HFFc6 (cell line): ENCODE results near the gene MSH3. TPM values are rescaled to one million over a fixed set of nuclear protein-coding genes. Genes with fewer than 3 reads are reported as not detected.

Experiments used
- DNase-seq: peaks from one replicate; pipeline ENCODE4 v3.0.0-alpha.2; 2018
- H3K27ac Mint-ChIP-seq: 2 replicates; pipeline ENCODE4 v1.8.0; 2020; ENCODE audit warnings: mild to moderate bottlenecking, mixed read lengths
- H3K27me3 Mint-ChIP-seq: 2 replicates; pipeline ENCODE4 v1.8.0; 2021; ENCODE audit warnings: mild to moderate bottlenecking, moderate library complexity, mixed read lengths; ENCODE audit not compliant: insufficient read depth
- H3K36me3 Mint-ChIP-seq: 2 replicates; pipeline ENCODE4 v1.8.0; 2021; ENCODE audit warnings: low read depth, mixed read lengths
- H3K4me1 Mint-ChIP-seq: 2 replicates; pipeline ENCODE4 v1.8.0; 2020; ENCODE audit warnings: low read depth, mixed read lengths
- H3K4me3 Mint-ChIP-seq: 2 replicates; pipeline ENCODE4 v1.8.0; 2020; ENCODE audit warnings: mild to moderate bottlenecking, moderate library complexity, mixed read lengths
- H3K9me3 Mint-ChIP-seq: 2 replicates; pipeline ENCODE4 v1.8.0; 2020; ENCODE audit warnings: mild to moderate bottlenecking, mixed read lengths
- total RNA-seq, 6 experiments: library from RNA; stranded (reverse); fragmentation: NEBNext Ultra II Directional; extraction: Animal tissue kit (Norgen Biotek cat#: 25700); gene quantifications; 2 replicates in 1 of 6; 3 replicates in 5 of 6; pipeline ENCODE4 v1.2.3, GENCODE V29; 2021
- TF ChIP-seq, protein P1 (sequence below): fragments of 200-600 bp; sonication (generic); IDR thresholded peaks from 2 replicates; pipeline ENCODE4 v1.5.0; 2021; ENCODE audit warnings: antibody characterized with exemption, mild to moderate bottlenecking

Gene MSH3
- total RNA-seq, 6 experiments from 2014 or later, result 13.6 to 14.9 (median 14.3) TPM

DNA sequence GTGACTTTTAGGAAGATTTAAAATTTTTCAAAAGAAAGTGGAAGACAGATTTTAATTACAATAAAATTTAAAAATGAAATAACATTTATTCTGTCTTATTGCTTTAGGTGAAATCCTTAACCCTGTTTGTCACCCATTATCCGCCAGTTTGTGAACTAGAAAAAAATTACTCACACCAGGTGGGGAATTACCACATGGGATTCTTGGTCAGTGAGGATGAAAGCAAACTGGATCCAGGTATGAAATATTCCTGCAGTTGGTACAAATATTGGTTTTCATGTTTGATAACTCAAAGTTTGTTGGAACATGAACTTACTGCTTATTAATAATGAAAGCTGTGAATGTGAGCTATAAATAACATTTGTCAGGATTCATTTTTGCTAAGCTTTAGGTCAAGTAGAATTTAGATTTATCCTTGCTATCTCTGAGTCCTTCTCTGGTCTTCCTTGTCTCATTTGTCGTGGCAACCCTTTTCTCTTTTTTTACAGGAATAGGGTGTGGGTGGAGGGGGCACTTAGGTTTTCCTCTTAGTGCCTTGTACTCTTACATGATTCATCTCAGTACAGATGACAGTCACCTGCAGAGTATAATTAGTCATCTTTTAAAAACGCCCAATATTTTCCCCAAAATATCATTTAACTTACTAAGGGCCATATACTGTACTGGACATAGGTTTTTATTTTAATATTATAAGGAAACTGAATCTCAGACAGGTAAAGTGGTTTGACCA is 210.4 kb downstream of the MSH3 start:
- H3K4me3 Mint-ChIP-seq, result no peak overlapping the region
- H3K27ac Mint-ChIP-seq, result no peak overlapping the region
- TF ChIP-seq, protein P1, sequence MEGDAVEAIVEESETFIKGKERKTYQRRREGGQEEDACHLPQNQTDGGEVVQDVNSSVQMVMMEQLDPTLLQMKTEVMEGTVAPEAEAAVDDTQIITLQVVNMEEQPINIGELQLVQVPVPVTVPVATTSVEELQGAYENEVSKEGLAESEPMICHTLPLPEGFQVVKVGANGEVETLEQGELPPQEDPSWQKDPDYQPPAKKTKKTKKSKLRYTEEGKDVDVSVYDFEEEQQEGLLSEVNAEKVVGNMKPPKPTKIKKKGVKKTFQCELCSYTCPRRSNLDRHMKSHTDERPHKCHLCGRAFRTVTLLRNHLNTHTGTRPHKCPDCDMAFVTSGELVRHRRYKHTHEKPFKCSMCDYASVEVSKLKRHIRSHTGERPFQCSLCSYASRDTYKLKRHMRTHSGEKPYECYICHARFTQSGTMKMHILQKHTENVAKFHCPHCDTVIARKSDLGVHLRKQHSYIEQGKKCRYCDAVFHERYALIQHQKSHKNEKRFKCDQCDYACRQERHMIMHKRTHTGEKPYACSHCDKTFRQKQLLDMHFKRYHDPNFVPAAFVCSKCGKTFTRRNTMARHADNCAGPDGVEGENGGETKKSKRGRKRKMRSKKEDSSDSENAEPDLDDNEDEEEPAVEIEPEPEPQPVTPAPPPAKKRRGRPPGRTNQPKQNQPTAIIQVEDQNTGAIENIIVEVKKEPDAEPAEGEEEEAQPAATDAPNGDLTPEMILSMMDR, result no peak
- peaks cover 8% of the 10 kb centered on the region for H3K36me3 Mint-ChIP-seq
- no peaks in the 10 kb centered on the region for H3K9me3 Mint-ChIP-seq
- no peak for DNase-seq
- H3K27me3 Mint-ChIP-seq, result peaks cover 1% of the 10 kb centered on the region; the same call in 1 of the 2 replicates
- peaks cover 25% of the 10 kb centered on the region for H3K4me1 Mint-ChIP-seq

DNA sequence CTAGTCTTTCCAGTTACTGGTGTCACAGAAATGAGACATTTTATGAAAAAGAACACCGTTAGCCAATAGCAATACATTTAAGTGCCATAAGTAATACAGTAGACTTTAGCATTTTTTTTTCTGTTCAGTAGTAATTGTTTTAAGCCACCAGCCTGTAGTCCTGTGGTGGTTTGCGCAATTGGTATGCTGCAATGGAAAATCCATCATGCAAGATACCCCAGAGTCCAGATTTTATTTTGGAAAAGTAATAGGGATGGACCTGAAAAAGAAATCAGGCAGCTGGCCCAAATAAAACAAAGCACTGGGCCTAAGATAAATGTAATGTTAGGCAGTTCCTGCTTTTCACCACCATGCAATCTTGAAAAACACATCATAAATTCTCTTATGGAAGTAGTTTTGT is 211.1 kb downstream of the MSH3 start:
- Mint-ChIP-seq H3K4me3 (no peak overlapping the region), H3K27me3 (peaks cover 1% of the 10 kb centered on the region; the same call in 1 of the 2 replicates), H3K9me3 (no peaks in the 10 kb centered on the region), H3K4me1 (peaks cover 22% of the 10 kb centered on the region), H3K27ac (no peak overlapping the region), H3K36me3 (peaks cover 8% of the 10 kb centered on the region)
- no peak for DNase-seq
- TF ChIP-seq, protein P1, result no peak

DNA sequence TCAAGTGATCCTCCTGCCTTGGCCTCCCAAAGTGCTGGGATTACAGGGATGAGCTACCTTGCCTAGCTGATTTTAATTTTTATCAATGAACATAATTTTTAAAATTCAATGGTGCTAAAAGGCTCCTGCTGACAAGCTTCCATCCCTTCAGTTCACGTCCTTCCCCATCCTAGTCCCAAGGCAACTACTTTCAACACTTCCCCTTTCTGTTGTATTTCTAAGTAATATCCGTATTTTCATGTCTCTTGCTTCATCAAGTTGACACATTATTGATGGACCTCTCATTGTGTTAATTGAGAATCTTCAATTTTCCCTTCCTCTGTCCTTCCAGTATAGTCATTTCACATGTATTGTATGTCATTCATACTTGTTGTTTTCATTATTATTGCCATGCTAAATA is 211.9 kb downstream of the MSH3 start:
- peaks cover 16% of the 10 kb centered on the region for H3K4me1 Mint-ChIP-seq
- H3K9me3 Mint-ChIP-seq, result no peaks in the 10 kb centered on the region
- H3K36me3 Mint-ChIP-seq, result peaks cover 10% of the 10 kb centered on the region
- TF ChIP-seq, protein P1, result no peak
- H3K4me3 Mint-ChIP-seq, result no peak overlapping the region
- DNase-seq, result no peak
- H3K27me3 Mint-ChIP-seq, result peaks cover 1% of the 10 kb centered on the region; the same call in 1 of the 2 replicates
- H3K27ac Mint-ChIP-seq, result no peak overlapping the region

DNA sequence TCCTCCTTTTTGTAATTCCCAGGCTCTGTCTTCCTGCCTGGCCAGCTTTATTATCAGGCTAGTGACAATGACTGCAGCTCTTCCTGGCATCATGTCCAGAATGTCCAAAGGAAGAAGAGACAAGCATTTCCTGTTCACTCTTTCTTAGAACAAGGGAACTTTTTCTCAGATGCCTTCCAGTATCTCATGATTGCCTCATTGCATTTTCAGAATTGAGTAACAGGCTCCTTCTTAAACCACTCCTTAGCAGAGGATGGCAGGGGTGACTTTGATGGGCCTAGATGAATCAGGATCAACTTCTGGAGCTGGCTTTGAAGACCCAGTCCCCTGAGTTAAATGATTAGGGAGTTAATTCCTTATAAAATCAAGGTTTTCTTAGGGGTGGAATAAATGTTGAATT is 212.8 kb downstream of the MSH3 start:
- TF ChIP-seq, protein P1, result no peak
- Mint-ChIP-seq H3K9me3 (no peaks in the 10 kb centered on the region), H3K36me3 (peaks cover 13% of the 10 kb centered on the region), H3K27ac (no peak overlapping the region), H3K4me1 (peaks cover 21% of the 10 kb centered on the region), H3K4me3 (no peak overlapping the region), H3K27me3 (peaks cover 4% of the 10 kb centered on the region; the same call in 1 of the 2 replicates)
- DNase-seq, result no peak

DNA sequence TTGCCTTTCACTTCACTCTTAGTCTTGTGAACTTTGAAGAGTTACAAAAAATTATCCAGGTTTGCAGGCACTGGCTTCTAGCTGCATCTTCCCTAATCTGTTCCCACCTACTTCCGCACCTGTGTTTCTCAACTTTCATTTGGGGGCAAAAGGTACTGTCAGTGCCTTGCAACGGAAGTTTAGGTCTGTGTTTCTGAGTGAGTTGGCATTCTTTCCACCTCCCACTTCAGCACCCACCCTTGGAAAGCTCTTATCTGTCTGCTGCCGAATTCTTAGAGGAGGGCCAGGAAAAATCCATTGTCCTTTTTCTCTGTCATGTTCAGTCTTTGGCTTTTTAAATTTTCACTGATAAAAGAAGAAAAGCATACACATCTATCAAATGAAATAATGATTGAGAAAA is 216.0 kb downstream of the MSH3 start:
- no peak overlapping the region for H3K4me3 Mint-ChIP-seq
- no peaks in the 10 kb centered on the region for H3K9me3 Mint-ChIP-seq
- TF ChIP-seq, protein P1, result no peak
- peaks cover 17% of the 10 kb centered on the region for H3K36me3 Mint-ChIP-seq
- H3K4me1 Mint-ChIP-seq, result peaks cover 8% of the 10 kb centered on the region
- no peak overlapping the region for H3K27ac Mint-ChIP-seq
- no peak for DNase-seq
- H3K27me3 Mint-ChIP-seq, result 0 out of 2 replicates have a peak, but pooled peaks cover 2% of the 10 kb centered on the region
